Activated T-helper 2 cell treated with anti-CD3 and anti-CD28 coated beads, Interferon-gamma antibody, Interleukin-2, Interleukin-4, amounts not matched to agents 10 μg/mL and 5 μg/mL and 100 μg/mL, durations not matched to agents 14 hours and 24 hours and 36 hours (primary cell): ENCODE data around the gene ROBO2. TPM values are rescaled to one million over a fixed set of nuclear protein-coding genes. Genes with fewer than 3 reads are reported as not detected.
"Not testable (repeated sequence)": the region's sequence is repeated elsewhere in the genome, so short reads cannot be mapped to it uniquely, and the experiment has no call there.

Experiments
- DNase-seq: peaks from one replicate; pipeline ENCODE4 v3.0.0; 2021; ENCODE audit warnings: low spot score
- H3K27ac Mint-ChIP-seq: one replicate; pipeline ENCODE4 v1.8.0; 2021; ENCODE audit warnings: mixed read lengths
- H3K27me3 Mint-ChIP-seq: one replicate; pipeline ENCODE4 v1.8.0; 2021; ENCODE audit warnings: low read depth, mixed read lengths
- H3K36me3 Mint-ChIP-seq: one replicate; pipeline ENCODE4 v1.8.0; 2021; ENCODE audit warnings: low read depth, mixed read lengths
- H3K4me1 Mint-ChIP-seq: one replicate; pipeline ENCODE4 v1.8.0; 2021; ENCODE audit warnings: low read depth, mixed read lengths
- H3K4me3 Mint-ChIP-seq: one replicate; pipeline ENCODE4 v1.8.0; 2021; ENCODE audit warnings: low read depth, mild to moderate bottlenecking, moderate library complexity, mixed read lengths
- H3K9me3 Mint-ChIP-seq: one replicate; pipeline ENCODE4 v1.8.0; 2021; ENCODE audit warnings: mixed read lengths
- intact Hi-C: fragments of 100-400 bp; cut with micrococcal nuclease; formaldehyde crosslinking; loops from one replicate; pipeline ENCODE4 v1.15.1; 2023
- total RNA-seq: library from RNA; stranded (reverse); gene quantifications from 2 replicates; pipeline ENCODE4 v1.2.3, GENCODE V29; 2022

Gene ROBO2
- total RNA-seq, 1 donor from 2014 or later = not detected

- Mint-ChIP-seq H3K36me3 (no peaks in the 10 kb centered on the region), H3K27ac (no peak overlapping the region), H3K4me3 (no peak overlapping the region), H3K4me1 (no peaks in the 10 kb centered on the region), H3K27me3 (no peaks in the 10 kb centered on the region), H3K9me3 (peaks cover 12% of the 10 kb centered on the region)
- no peak for DNase-seq
- intact Hi-C loops = no loop called here
These were observed 367.5 kb downstream of the ROBO2 start for GRCh38 chr3:77407441-77407840.

DNA sequence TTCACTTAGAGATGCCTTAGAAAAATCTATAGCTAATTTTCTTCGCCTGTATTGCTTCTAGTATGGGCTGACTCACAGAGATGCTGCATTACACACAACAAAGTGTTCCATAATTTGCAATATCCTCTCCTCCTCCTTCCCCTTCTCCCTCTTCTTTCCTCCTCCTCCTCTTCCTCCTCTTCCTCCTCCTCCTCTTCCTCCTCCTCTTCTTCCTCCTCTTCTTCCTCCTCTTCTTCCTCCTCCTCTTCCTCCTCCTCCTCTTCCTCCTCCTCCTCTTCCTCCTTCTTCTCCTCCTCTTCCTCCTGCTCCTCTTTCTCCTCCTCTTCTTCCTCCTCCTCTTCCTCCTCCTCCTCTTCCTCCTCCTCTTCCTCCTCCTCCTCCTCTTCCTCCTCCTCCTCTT is 370.4 kb downstream of the ROBO2 start:
- peaks cover 23% of the 10 kb centered on the region for H3K9me3 Mint-ChIP-seq
- H3K4me1 Mint-ChIP-seq, H3K27ac Mint-ChIP-seq, H3K27me3 Mint-ChIP-seq, H3K36me3 Mint-ChIP-seq, H3K4me3 Mint-ChIP-seq, DNase-seq, intact Hi-C loops: not testable (repeated sequence)

DNA sequence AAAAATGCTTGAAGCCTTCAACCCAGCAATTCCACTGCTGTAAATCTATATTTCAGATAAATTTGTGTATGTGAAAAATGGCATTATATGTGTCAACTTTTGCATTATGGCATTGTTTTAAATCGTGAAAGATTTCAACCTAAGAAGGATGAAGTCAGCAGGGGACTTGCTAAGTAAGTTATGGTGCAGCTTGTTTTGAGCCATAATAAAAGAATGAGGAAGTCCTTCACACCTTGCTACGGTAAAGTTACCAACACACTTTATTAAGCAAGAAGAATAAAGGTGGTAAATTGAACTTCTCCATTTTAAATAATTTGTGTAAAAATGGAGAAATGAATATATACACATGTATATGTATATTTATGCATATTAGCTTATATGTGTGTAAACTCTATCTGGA is 371.4 kb downstream of the ROBO2 start:
- Mint-ChIP-seq H3K36me3 (no peaks in the 10 kb centered on the region), H3K4me3 (no peak overlapping the region), H3K4me1 (no peaks in the 10 kb centered on the region), H3K27me3 (no peaks in the 10 kb centered on the region), H3K27ac (no peak overlapping the region), H3K9me3 (peaks cover 23% of the 10 kb centered on the region)
- intact Hi-C loops = no loop called here
- no peak for DNase-seq

GRCh38 chr3:77412021-77412438 is 372.1 kb downstream of the ROBO2 start:
- no peaks in the 10 kb centered on the region for H3K4me1 Mint-ChIP-seq
- no peak overlapping the region for H3K27ac Mint-ChIP-seq
- H3K36me3 Mint-ChIP-seq = no peaks in the 10 kb centered on the region
- intact Hi-C loops = no loop called here
- no peaks in the 10 kb centered on the region for H3K27me3 Mint-ChIP-seq
- no peak overlapping the region for H3K4me3 Mint-ChIP-seq
- peaks cover 23% of the 10 kb centered on the region for H3K9me3 Mint-ChIP-seq
- DNase-seq = no peak

- no peak overlapping the region for H3K27ac Mint-ChIP-seq
- no peaks in the 10 kb centered on the region for H3K27me3 Mint-ChIP-seq
- no peaks in the 10 kb centered on the region for H3K4me1 Mint-ChIP-seq
- H3K9me3 Mint-ChIP-seq = peaks cover 23% of the 10 kb centered on the region
- H3K36me3 Mint-ChIP-seq = no peaks in the 10 kb centered on the region
- no peak for DNase-seq
- intact Hi-C loops = no loop called here
- H3K4me3 Mint-ChIP-seq = no peak overlapping the region
These were observed 372.7 kb downstream of the ROBO2 start for GRCh38 chr3:77412584-77412983.

- no peaks in the 10 kb centered on the region for H3K36me3 Mint-ChIP-seq
These were observed 375.0 kb downstream of the ROBO2 start for GRCh38 chr3:77414881-77415280.

GRCh38 chr3:77420336-77420735 is 380.4 kb downstream of the ROBO2 start:
- H3K4me1 Mint-ChIP-seq = no peaks in the 10 kb centered on the region
- intact Hi-C loops = no loop called here
- H3K27me3 Mint-ChIP-seq = no peaks in the 10 kb centered on the region
- no peaks in the 10 kb centered on the region for H3K36me3 Mint-ChIP-seq
- peaks cover 14% of the 10 kb centered on the region for H3K9me3 Mint-ChIP-seq
- H3K4me3 Mint-ChIP-seq = no peak overlapping the region
- no peak overlapping the region for H3K27ac Mint-ChIP-seq
- no peak for DNase-seq

More at GRCh38 chr3:77414881-77415280, 375.0 kb downstream of the ROBO2 start:
- no peak for DNase-seq
- H3K27ac Mint-ChIP-seq = no peak overlapping the region
- H3K4me1 Mint-ChIP-seq = no peaks in the 10 kb centered on the region
- H3K4me3 Mint-ChIP-seq = no peak overlapping the region
- H3K9me3 Mint-ChIP-seq = peaks cover 27% of the 10 kb centered on the region
- H3K27me3 Mint-ChIP-seq = no peaks in the 10 kb centered on the region
- intact Hi-C loops = no loop called here

- DNase-seq = no peak
- Mint-ChIP-seq H3K27me3 (no peaks in the 10 kb centered on the region), H3K4me3 (no peak overlapping the region), H3K9me3 (peaks cover 23% of the 10 kb centered on the region), H3K4me1 (no peaks in the 10 kb centered on the region), H3K27ac (no peak overlapping the region), H3K36me3 (no peaks in the 10 kb centered on the region)
- intact Hi-C loops = no loop called here
These were observed 382.0 kb downstream of the ROBO2 start for GRCh38 chr3:77421916-77422315.

DNA sequence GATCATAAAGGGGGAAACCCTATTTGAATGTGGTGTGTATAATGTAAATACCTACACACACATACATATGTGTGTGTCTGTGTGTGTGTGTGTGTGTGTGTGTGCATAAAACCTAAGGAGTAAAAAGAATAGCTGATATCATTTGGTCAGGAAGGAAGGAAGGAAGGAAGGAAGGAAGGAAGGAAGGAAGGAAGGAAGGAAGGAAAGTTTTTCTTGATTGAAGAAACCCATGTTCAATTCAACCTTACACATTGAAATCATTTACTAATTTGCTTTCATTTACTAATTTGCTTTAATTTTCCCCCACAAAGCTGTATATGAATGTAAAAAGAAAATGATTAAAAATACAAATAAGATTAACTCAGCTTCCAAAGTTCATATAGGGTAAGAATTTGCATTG is 386.6 kb downstream of the ROBO2 start:
- intact Hi-C loops = no loop called here
- H3K36me3 Mint-ChIP-seq = no peaks in the 10 kb centered on the region
- no peak overlapping the region for H3K4me3 Mint-ChIP-seq
- peaks cover 30% of the 10 kb centered on the region for H3K9me3 Mint-ChIP-seq
- H3K27ac Mint-ChIP-seq = no peak overlapping the region
- no peaks in the 10 kb centered on the region for H3K4me1 Mint-ChIP-seq
- DNase-seq = no peak
- no peaks in the 10 kb centered on the region for H3K27me3 Mint-ChIP-seq

DNA sequence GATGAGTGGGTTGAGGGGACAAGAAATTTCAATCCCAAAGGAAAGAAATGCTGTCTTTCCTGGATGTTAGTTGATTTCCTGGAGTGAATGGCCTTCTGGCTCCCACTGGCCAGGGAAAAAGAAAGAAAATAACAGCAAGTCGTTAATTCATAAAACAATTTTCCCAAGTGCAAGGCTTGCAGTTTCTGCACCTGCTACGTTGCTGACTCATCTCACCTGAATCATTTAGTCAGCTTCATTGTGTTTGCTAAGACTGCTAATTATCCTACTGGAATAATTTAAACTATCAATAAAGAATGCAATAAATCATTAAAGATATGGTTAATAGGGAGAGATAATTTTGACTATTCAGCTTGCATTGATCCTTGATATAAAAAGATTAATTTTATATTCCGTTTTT is 387.6 kb downstream of the ROBO2 start:
- Mint-ChIP-seq H3K4me1 (no peaks in the 10 kb centered on the region), H3K27me3 (no peaks in the 10 kb centered on the region), H3K36me3 (no peaks in the 10 kb centered on the region), H3K27ac (no peak overlapping the region), H3K9me3 (peaks cover 30% of the 10 kb centered on the region), H3K4me3 (no peak overlapping the region)
- intact Hi-C loops = no loop called here
- DNase-seq = no peak

GRCh38 chr3:77436908-77437307 is 397.0 kb downstream of the ROBO2 start:
- intact Hi-C loops = no loop called here
- H3K4me1 Mint-ChIP-seq = no peaks in the 10 kb centered on the region
- H3K36me3 Mint-ChIP-seq = no peaks in the 10 kb centered on the region
- no peak overlapping the region for H3K4me3 Mint-ChIP-seq
- H3K9me3 Mint-ChIP-seq = peaks cover 30% of the 10 kb centered on the region
- no peak for DNase-seq
- no peak overlapping the region for H3K27ac Mint-ChIP-seq
- H3K27me3 Mint-ChIP-seq = no peaks in the 10 kb centered on the region

DNA sequence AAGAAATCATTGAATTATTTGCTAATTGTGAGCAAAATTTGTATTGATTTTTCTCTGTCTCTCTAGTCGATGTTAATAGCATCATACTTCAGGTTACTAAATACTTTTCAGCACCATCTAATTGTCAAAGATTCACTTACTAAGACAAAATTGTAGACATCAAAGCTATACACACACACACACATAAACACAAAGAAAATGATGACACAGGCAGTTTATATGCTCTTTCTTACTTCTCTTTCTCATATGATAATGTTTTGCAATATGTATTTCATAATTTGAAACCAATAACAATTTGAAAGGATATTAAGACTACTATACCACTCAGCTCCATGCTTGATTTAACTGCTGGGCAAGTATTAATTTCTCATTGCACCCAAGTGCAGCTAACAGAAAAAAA is 406.2 kb downstream of the ROBO2 start:
- Mint-ChIP-seq H3K4me1 (no peaks in the 10 kb centered on the region), H3K4me3 (no peak overlapping the region), H3K27me3 (no peaks in the 10 kb centered on the region), H3K27ac (no peak overlapping the region), H3K36me3 (no peaks in the 10 kb centered on the region), H3K9me3 (peaks cover 8% of the 10 kb centered on the region)
- intact Hi-C loops = no loop called here
- DNase-seq = no peak

- H3K4me1 Mint-ChIP-seq = no peaks in the 10 kb centered on the region
- no peaks in the 10 kb centered on the region for H3K36me3 Mint-ChIP-seq
- peaks cover 8% of the 10 kb centered on the region for H3K9me3 Mint-ChIP-seq
- no peak for DNase-seq
- intact Hi-C loops = no loop called here
- H3K4me3 Mint-ChIP-seq = no peak overlapping the region
- no peak overlapping the region for H3K27ac Mint-ChIP-seq
- no peaks in the 10 kb centered on the region for H3K27me3 Mint-ChIP-seq
These were observed 406.9 kb downstream of the ROBO2 start for GRCh38 chr3:77446761-77447160.
